ENCODE measurements around the gene DOCK6. TPM values are rescaled to one million over a fixed set of nuclear protein-coding genes. Genes with fewer than 3 reads are reported as not detected.

DOCK6 gene
- total RNA-seq, 1 experiment from 2014 or later, result 57.9 TPM

DNA sequence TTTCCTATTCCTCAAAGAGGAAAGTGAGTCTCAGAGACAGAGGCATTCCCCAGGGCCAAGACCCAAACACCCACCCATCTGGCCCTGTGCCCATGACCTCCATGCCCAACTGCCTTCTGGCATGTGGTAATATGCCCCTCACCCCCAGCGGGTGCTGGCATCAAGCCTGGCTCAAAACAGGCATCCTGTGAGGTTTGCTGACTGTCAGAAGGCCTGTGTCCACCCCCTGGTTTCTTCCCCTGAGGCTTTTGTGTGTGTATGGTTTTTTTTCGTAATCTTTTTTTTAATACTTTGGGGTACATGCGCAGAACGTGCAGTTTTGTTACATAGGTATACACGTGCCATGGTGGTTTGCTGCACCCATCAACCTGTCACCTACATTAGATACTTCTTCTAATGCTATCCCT is 57.4 kb downstream of the DOCK6 start:
- no peak overlapping the region for H3K56ac ChIP-seq (ENCODE audit: insufficient read length, low read depth, low read length)
- no peak overlapping the region for H3K9ac ChIP-seq (ENCODE audit: extremely low read depth, insufficient read length, low read length)
- no peak overlapping the region for H4K8ac ChIP-seq (replicated peaks; ENCODE audit: insufficient read length, low read depth, low read length)
- no peak overlapping the region for H4K5ac ChIP-seq (ENCODE audit: insufficient read length, low read depth, low read length)
- H3K4ac ChIP-seq (ENCODE audit: low read depth, low read length), result no peak overlapping the region
- H3K4me3 Mint-ChIP-seq, result no peak overlapping the region
- no peak overlapping the region for H3K27ac Mint-ChIP-seq
- H2BK20ac ChIP-seq (ENCODE audit: low read depth, low read length, poor library complexity, severe bottlenecking), result no peak overlapping the region
- DNase-seq, result no peak
- H3K4me1 ChIP-seq (ENCODE audit: insufficient read depth, low read length), result no peaks in the 10 kb centered on the region
- H3K79me1 ChIP-seq (ENCODE audit: insufficient read depth, low read depth, low read length, poor library complexity, severe bottlenecking), result no peaks in the 10 kb centered on the region
- H3K23ac ChIP-seq (ENCODE audit: insufficient read length, low read depth, low read length), result no peak overlapping the region
- H2BK12ac ChIP-seq (ENCODE audit: insufficient read length, low read depth, low read length), result no peak overlapping the region
- no peak overlapping the region for H2BK5ac ChIP-seq (ENCODE audit: insufficient read length, low read length)
- no peaks in the 10 kb centered on the region for H3K79me2 ChIP-seq (ENCODE audit: insufficient read depth, low read length)
- no peak overlapping the region for H2AFZ ChIP-seq (ENCODE audit: low read length)
- no peak overlapping the region for H3K27ac ChIP-seq (ENCODE audit: insufficient read length, low read depth, low read length)
- no peak overlapping the region for H4K91ac ChIP-seq (ENCODE audit: insufficient read length, low read depth, low read length)
- H3K4me1 Mint-ChIP-seq, result peaks cover 3 to 7% of the 10 kb centered on the region in 2 experiments; a peak in 3 of 4 replicates
- H4K20me1 ChIP-seq (ENCODE audit: control insufficient read depth, insufficient read depth, insufficient read length), result no peaks in the 10 kb centered on the region
- no peaks in the 10 kb centered on the region for H3K27me3 ChIP-seq (ENCODE audit: insufficient read depth, low read length)
- H3K9me3 Mint-ChIP-seq, result no peaks in the 10 kb centered on the region
- no peak overlapping the region for H3K4me2 ChIP-seq (ENCODE audit: insufficient read depth, insufficient read length, low read length)
- H3K23me2 ChIP-seq (ENCODE audit: insufficient read length, low read depth, low read length, poor library complexity, severe bottlenecking), result no peaks in the 10 kb centered on the region
- H3K18ac ChIP-seq (ENCODE audit: insufficient read length, low read depth, low read length), result no peak overlapping the region
- H2BK120ac ChIP-seq (ENCODE audit: low read depth, low read length, poor library complexity, severe bottlenecking), result no peak overlapping the region
- no peak for TF ChIP-seq CTCF (conservative IDR thresholded peaks at IDR 0.05)
- H3K14ac ChIP-seq (ENCODE audit: insufficient read depth, low read length), result no peak overlapping the region
- no peak overlapping the region for H3T11ph ChIP-seq (ENCODE audit: low read length)
- no peak overlapping the region for H2BK15ac ChIP-seq (ENCODE audit: low read depth, low read length)
- no peaks in the 10 kb centered on the region for H3K27me3 Mint-ChIP-seq (ENCODE audit: low read depth)
- no CpG with 5 or more reads among the region's 5 CpGs for WGBS (ENCODE audit: extremely low coverage, insufficient read length, low lambda C conversion rate)
- H2AK5ac ChIP-seq (ENCODE audit: insufficient read length, low read length), result no peak overlapping the region
- H3K36me3 Mint-ChIP-seq (ENCODE audit: insufficient read depth in 1 of 3, low read depth in 3 of 3), result peaks cover 0 to 35% (median 19%) of the 10 kb centered on the region in 3 experiments; a peak in 5 of 7 replicates
- no peaks in the 10 kb centered on the region for H3K9me3 ChIP-seq (ENCODE audit: control insufficient read depth, low read depth, low read length)

All from H9 (cell line).